ENCODE results near the gene FAM184B. TPM values are rescaled to one million over a fixed set of nuclear protein-coding genes. Genes with fewer than 3 reads are reported as not detected.

The FAM184B gene
- total and polyA plus RNA-seq, 8 donors, result 0.06 to 0.27 (median 0.18) TPM

GRCh38 chr4:17778431-17778830 lies 3.0 kb downstream of the FAM184B start:
- TF ChIP-seq, protein P1, sequence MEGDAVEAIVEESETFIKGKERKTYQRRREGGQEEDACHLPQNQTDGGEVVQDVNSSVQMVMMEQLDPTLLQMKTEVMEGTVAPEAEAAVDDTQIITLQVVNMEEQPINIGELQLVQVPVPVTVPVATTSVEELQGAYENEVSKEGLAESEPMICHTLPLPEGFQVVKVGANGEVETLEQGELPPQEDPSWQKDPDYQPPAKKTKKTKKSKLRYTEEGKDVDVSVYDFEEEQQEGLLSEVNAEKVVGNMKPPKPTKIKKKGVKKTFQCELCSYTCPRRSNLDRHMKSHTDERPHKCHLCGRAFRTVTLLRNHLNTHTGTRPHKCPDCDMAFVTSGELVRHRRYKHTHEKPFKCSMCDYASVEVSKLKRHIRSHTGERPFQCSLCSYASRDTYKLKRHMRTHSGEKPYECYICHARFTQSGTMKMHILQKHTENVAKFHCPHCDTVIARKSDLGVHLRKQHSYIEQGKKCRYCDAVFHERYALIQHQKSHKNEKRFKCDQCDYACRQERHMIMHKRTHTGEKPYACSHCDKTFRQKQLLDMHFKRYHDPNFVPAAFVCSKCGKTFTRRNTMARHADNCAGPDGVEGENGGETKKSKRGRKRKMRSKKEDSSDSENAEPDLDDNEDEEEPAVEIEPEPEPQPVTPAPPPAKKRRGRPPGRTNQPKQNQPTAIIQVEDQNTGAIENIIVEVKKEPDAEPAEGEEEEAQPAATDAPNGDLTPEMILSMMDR (IDR thresholded peaks at IDR 0.05), result no peak
- Histone ChIP-seq H3K36me3 (no peaks in the 10 kb centered on the region), H3K4me3 (no peak overlapping the region), H3K27me3 (peaks cover 23 to 45% of the 10 kb centered on the region in 2 donors), H3K4me1 (peaks cover 6 to 13% of the 10 kb centered on the region in 2 donors), H3K9me3 (no peaks in the 10 kb centered on the region), H3K27ac (no peak overlapping the region)
- ATAC-seq (no peak), DNase-seq (no peak)
- intact Hi-C loops (cut with DNase I), result no loop called here

DNA sequence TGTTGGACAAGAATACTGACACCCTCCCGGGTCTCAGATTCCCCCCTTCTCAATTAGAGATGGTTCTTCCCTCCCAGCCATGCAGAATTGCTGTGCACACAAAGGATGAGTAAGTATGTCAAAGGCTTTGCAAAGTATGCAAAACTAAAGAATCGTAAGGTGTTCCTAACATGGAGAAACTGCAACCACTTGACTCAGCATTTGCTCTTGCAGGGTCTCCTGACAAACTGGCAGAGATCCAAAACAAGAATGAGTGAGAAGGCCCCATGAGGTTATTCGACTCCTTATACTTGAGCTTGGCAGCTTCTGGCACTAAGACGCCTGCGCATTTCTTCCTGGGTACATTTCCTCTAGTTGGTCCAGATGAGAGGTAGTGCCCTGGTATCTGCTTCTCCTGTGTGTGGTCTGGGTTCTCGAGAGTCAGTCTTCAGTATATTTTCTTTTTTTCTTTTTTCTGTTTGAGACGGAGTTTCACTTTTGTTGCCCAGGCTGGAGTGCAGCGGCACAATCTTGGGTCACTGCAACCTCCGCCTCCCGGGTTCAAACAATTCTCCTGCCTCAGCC lies 8.2 kb downstream of the FAM184B start:
- ATAC-seq (no peak), DNase-seq (peak in 1 of 4 donors; percentile 45)
- Histone ChIP-seq H3K36me3 (no peaks in the 10 kb centered on the region), H3K9me3 (no peaks in the 10 kb centered on the region), H3K4me1 (no peaks in the 10 kb centered on the region), H3K4me3 (no peak overlapping the region), H3K27me3 (no peaks in the 10 kb centered on the region), H3K27ac (no peak overlapping the region)
- TF ChIP-seq, protein P1 (IDR thresholded peaks at IDR 0.05), result no peak
- intact Hi-C loops (cut with DNase I), result no loop called here

DNA sequence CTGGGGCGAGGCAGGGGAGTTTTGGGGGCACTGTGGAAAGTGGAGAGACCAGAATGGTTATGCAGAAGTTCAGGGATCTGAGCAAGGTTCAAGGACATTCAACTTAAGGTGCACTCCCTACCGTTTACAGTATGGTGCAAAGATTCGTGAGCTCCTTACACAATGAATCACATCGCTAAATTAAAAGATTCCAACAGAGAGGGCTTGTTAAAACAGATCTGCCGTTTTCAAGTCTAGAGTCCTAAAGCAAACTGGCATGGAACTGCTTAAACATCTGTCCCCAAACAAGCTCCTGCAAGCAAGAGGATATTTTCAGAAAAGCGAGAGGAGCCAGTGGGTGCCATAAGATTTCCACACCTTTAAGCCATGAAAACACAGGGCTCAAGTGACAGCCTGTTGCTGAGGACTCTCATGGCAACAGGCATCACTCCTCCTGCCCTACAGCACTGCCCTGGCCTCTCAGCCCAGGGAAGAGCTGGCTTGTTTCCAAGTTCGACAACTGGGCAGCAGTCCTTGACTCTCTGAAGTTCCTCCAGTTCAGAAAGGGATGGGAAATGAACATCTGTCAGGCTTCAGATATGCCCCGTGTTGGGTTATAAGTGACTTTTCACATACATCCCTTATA lies 10.0 kb downstream of the FAM184B start:
- intact Hi-C loops (cut with DNase I), result no loop called here
- peak; percentile 81 for ATAC-seq
- no peaks in the 10 kb centered on the region for H3K27me3 ChIP-seq
- H3K4me3 ChIP-seq, result no peak overlapping the region
- DNase-seq, result peak in 1 of 4 donors; percentile 49
- no peaks in the 10 kb centered on the region for H3K36me3 ChIP-seq
- TF ChIP-seq, protein P1 (IDR thresholded peaks at IDR 0.05), result no peak
- peaks cover 0 to 6% of the 10 kb centered on the region in 2 donors for H3K9me3 ChIP-seq
- no peaks in the 10 kb centered on the region for H3K4me1 ChIP-seq
- H3K27ac ChIP-seq, result no peak overlapping the region

DNA sequence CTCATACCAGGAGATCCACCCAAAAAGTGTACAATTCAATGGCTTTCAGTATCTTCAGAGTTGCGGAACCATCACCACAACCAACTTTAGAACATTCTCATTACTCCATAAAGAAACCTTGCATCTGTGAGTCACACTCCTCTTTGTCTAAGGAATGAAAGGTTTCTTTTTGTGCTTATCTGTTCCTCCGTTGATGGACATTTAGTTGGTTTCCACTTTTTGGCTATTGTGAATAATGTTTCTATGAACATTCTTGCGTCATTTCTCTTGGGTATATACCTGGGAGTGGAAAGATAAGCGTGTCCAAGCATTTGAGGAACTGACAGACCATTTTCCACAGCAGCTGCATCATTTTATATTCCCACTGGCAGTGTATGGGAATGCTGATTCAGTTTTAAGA lies 10.6 kb downstream of the FAM184B start:
- Histone ChIP-seq H3K4me3 (no peak overlapping the region), H3K9me3 (peaks cover 0 to 6% of the 10 kb centered on the region in 2 donors), H3K27me3 (no peaks in the 10 kb centered on the region), H3K27ac (no peak overlapping the region), H3K36me3 (no peaks in the 10 kb centered on the region), H3K4me1 (no peaks in the 10 kb centered on the region)
- DNase-seq (no peak), ATAC-seq (no peak)
- intact Hi-C loops (cut with DNase I), result no loop called here
- TF ChIP-seq, protein P1 (IDR thresholded peaks at IDR 0.05), result no peak

GRCh38 chr4:17769406-17770174 lies 11.8 kb downstream of the FAM184B start:
- Histone ChIP-seq H3K27me3 (no peaks in the 10 kb centered on the region), H3K4me3 (no peak overlapping the region), H3K4me1 (no peaks in the 10 kb centered on the region), H3K9me3 (peaks cover 0 to 6% of the 10 kb centered on the region in 2 donors), H3K36me3 (no peaks in the 10 kb centered on the region), H3K27ac (peak overlapping the region in 1 of 2 donors; percentile 33)
- peak; percentile 85 for ATAC-seq
- peak in 1 of 4 donors; percentile 51 for DNase-seq
- TF ChIP-seq, protein P1 (IDR thresholded peaks at IDR 0.05), result no peak
- intact Hi-C loops (cut with DNase I), result no loop called here

Data from left lung (tissue), 10 donors.